Endodermal cell (in vitro differentiated cells): Measurements from ENCODE around the gene MARCHF11. TPM values are rescaled to one million over a fixed set of nuclear protein-coding genes. Genes with fewer than 3 reads are reported as not detected.

ENCODE experiments used
- DNase-seq: peaks from one replicate; pipeline ENCODE4 v3.0.0-alpha.2; 2017
- H3K27ac ChIP-seq: 2 replicates; pipeline ENCODE4 v1.5.1; 2013; ENCODE audit warnings: mild to moderate bottlenecking, low read depth, low read length, moderate library complexity
- H3K27me3 ChIP-seq: 2 replicates; pipeline ENCODE4 v1.6.1; 2013; ENCODE audit warnings: mild to moderate bottlenecking, low read length, moderate library complexity; ENCODE audit not compliant: insufficient read depth, control insufficient read depth, poor library complexity, severe bottlenecking
- H3K36me3 ChIP-seq: 2 replicates; pipeline ENCODE4 v1.7.0; 2013; ENCODE audit warnings: mild to moderate bottlenecking, low read length, moderate library complexity; ENCODE audit not compliant: control insufficient read depth, insufficient read depth
- H3K4me1 ChIP-seq: one replicate; pipeline ENCODE4 v1.7.0; 2013; ENCODE audit warnings: low read length; ENCODE audit not compliant: control insufficient read depth, insufficient read depth
- H3K4me3 ChIP-seq: 2 replicates; pipeline ENCODE4 v1.5.1; 2013; ENCODE audit warnings: mild to moderate bottlenecking, low read length, moderate library complexity
- H3K9ac ChIP-seq: 2 replicates; pipeline ENCODE4 v1.6.1; 2013; ENCODE audit warnings: mild to moderate bottlenecking, low read length, moderate library complexity; ENCODE audit not compliant: poor library complexity, severe bottlenecking; ENCODE audit errors: extremely low read depth
- H3K9me3 ChIP-seq: 2 replicates; pipeline ENCODE4 v1.6.1; 2013; ENCODE audit warnings: mild to moderate bottlenecking, low read length, moderate library complexity; ENCODE audit not compliant: control insufficient read depth
- H3K27ac Mint-ChIP-seq: 2 replicates; pipeline ENCODE4 v1.8.0; 2020; ENCODE audit warnings: mixed read lengths
- H3K27me3 Mint-ChIP-seq: 2 replicates; pipeline ENCODE4 v1.8.0; 2021; ENCODE audit warnings: mild to moderate bottlenecking, mixed read lengths; ENCODE audit not compliant: insufficient read depth
- H3K36me3 Mint-ChIP-seq: 2 replicates; pipeline ENCODE4 v1.8.0; 2020; ENCODE audit warnings: low read depth, mixed read lengths
- H3K4me1 Mint-ChIP-seq: 2 replicates; pipeline ENCODE4 v1.8.0; 2020; ENCODE audit warnings: mixed read lengths
- H3K4me3 Mint-ChIP-seq: 2 replicates; pipeline ENCODE4 v1.8.0; 2020; ENCODE audit warnings: mild to moderate bottlenecking, moderate library complexity, mixed read lengths
- H3K9me3 Mint-ChIP-seq: 2 replicates; pipeline ENCODE4 v1.8.0; 2020; ENCODE audit warnings: mild to moderate bottlenecking, mixed read lengths
- CTCF ChIP-seq: fragments of 200-600 bp; sonication (generic); conservative IDR thresholded peaks from 2 replicates; pipeline ENCODE4 v1.5.0; 2021; ENCODE audit warnings: antibody characterized with exemption, mild to moderate bottlenecking
- WGBS, 2 experiments: methylation state at CpG; one replicate each; pipeline versions ENCODE4 v1.1.5 to v1.1.7; 2013; ENCODE audit warnings: missing lambda C conversion rate in 2 of 2, mixed read lengths in 1 of 2; ENCODE audit not compliant: insufficient coverage in 1 of 2, insufficient read length in 1 of 2; 5-methylcytosine and 5-hydroxymethylcytosine counted together
- total RNA-seq, 2 donors: library from RNA; stranded (reverse); fragmentation: NEBNext Ultra II Directional in 1 of 2; extraction: Animal tissue kit (Norgen Biotek cat#: 25700) in 1 of 2; gene quantifications; 2 replicates in 1 of 2; 3 replicates in 1 of 2; pipeline ENCODE4 v1.2.1, GENCODE V29; 2021

MARCHF11 gene
- total RNA-seq, 2 donors from 2014 or later: 19.0 to 19.9 TPM

DNA sequence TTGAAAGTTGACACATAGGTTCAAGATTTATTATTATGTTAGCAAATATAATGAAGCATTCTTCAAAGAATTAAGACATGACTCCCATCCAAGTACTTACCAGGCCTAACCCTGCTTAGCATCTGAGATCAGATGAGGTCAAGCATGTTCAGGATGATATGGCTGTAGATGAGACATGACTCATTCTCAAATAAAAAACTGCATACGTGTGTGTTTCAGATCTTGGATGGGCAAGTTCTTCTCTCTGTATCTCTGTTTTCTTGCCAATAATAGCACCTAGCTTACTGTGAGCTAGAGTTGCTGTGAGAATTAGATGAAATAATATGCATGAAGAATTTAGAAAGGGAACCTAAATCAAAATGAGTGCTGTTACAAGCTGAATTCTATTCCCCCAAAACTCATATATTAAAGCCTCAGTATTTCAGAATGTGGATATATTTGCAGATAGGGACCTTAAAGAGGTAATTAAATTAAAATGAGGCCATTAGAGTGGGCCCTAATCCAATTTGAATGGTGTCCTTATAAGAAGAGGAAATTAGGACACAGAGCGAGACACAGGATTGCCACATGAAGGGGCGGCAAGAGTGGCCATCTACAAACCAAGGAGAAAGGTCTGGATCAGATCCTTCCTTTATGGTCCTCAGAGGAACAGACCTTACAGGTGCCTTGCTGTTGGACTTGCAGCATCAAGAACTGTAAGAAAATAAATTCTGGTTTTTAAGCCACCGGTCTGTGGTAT is 146.2 kb downstream of the MARCHF11 start:
- WGBS, 2 experiments: 95 to 96% methylated on average over 4 of the region's 4 CpGs
- H3K4me3 ChIP-seq: no peak overlapping the region
- no peaks in the 10 kb centered on the region for H3K9me3 Mint-ChIP-seq
- H3K4me1 Mint-ChIP-seq: no peaks in the 10 kb centered on the region
- no peak overlapping the region for H3K27ac Mint-ChIP-seq
- H3K4me1 ChIP-seq: no peaks in the 10 kb centered on the region
- no peak for DNase-seq
- no peaks in the 10 kb centered on the region for H3K9me3 ChIP-seq
- H3K4me3 Mint-ChIP-seq: no peak overlapping the region
- H3K9ac ChIP-seq: no peak overlapping the region
- no peak overlapping the region for H3K27ac ChIP-seq
- no peaks in the 10 kb centered on the region for H3K27me3 ChIP-seq
- H3K36me3 ChIP-seq: no peaks in the 10 kb centered on the region
- H3K27me3 Mint-ChIP-seq: peaks cover 3% of the 10 kb centered on the region
- H3K36me3 Mint-ChIP-seq: no peaks in the 10 kb centered on the region
- TF ChIP-seq CTCF: no peak

DNA sequence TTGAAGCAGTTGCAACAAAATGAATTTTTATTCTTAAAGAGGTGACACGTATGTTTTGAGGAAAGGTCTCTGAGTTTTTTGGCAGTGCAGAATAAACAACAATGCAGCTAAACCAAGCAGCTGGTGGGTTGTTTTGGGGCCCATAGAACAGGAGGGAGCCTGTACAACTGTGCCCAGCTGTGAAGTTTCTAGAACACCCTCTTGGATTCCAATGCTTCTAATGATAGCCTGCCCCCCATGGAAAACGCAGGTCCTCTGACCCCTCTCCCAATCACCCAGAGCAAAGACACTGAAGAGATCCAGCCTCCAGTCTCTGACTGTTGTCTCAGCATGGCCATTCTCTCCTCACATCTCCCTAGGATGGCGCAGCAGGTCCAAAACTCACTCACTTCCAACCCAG is 150.9 kb downstream of the MARCHF11 start:
- Histone ChIP-seq H3K9ac (no peak overlapping the region), H3K27me3 (no peaks in the 10 kb centered on the region), H3K36me3 (no peaks in the 10 kb centered on the region), H3K4me1 (no peaks in the 10 kb centered on the region), H3K9me3 (no peaks in the 10 kb centered on the region), H3K4me3 (no peak overlapping the region), H3K27ac (no peak overlapping the region)
- no peak for TF ChIP-seq CTCF
- no peaks in the 10 kb centered on the region for H3K27me3 Mint-ChIP-seq
- H3K27ac Mint-ChIP-seq: no peak overlapping the region
- no peaks in the 10 kb centered on the region for H3K36me3 Mint-ChIP-seq
- DNase-seq: no peak
- H3K4me1 Mint-ChIP-seq: peaks cover 3% of the 10 kb centered on the region
- 93 to 94% methylated on average over 2 to 3 of the region's 3 CpGs for WGBS, 2 experiments
- H3K9me3 Mint-ChIP-seq: no peaks in the 10 kb centered on the region
- H3K4me3 Mint-ChIP-seq: no peak overlapping the region

- Mint-ChIP-seq H3K27ac (no peak overlapping the region), H3K4me3 (no peak overlapping the region), H3K27me3 (peaks cover 7% of the 10 kb centered on the region), H3K4me1 (peaks cover 3% of the 10 kb centered on the region), H3K9me3 (no peaks in the 10 kb centered on the region), H3K36me3 (no peaks in the 10 kb centered on the region)
- no peak for DNase-seq
- no peaks in the 10 kb centered on the region for H3K9me3 ChIP-seq
- no peak overlapping the region for H3K9ac ChIP-seq
- no peak overlapping the region for H3K4me3 ChIP-seq
- no peaks in the 10 kb centered on the region for H3K4me1 ChIP-seq
- no peak overlapping the region for H3K27ac ChIP-seq
- no peak for TF ChIP-seq CTCF
- no peaks in the 10 kb centered on the region for H3K36me3 ChIP-seq
- no peaks in the 10 kb centered on the region for H3K27me3 ChIP-seq
These were observed 153.9 kb downstream of the MARCHF11 start for GRCh38 chr5:16025681-16026080.
